Memory B cell (primary cell): Measurements from ENCODE around the gene MCTP2.
"Not testable (repeated sequence)": the region's sequence is repeated elsewhere in the genome, so short reads cannot be mapped to it uniquely, and the experiment has no call there.

Experiments
- ATAC-seq: fragments of 150-1000 bp; cut with Tn5 transposase; 2 replicates; pipeline ENCODE4 v1.10.0; 2021; ENCODE audit warnings: low read depth, mild to moderate bottlenecking, moderate library complexity
- DNase-seq, 2 donors: peaks; one replicate each; pipeline ENCODE4 v3.0.0; 2022; ENCODE audit warnings: low spot score in 2 of 2
- H3K27ac Mint-ChIP-seq: one replicate; pipeline ENCODE4 v1.8.0; 2022; ENCODE audit warnings: mild to moderate bottlenecking, moderate library complexity, mixed read lengths
- H3K27me3 Mint-ChIP-seq: one replicate; pipeline ENCODE4 v1.8.0; 2022; ENCODE audit warnings: mixed read lengths
- H3K36me3 Mint-ChIP-seq: one replicate; pipeline ENCODE4 v1.8.0; 2022; ENCODE audit warnings: mild to moderate bottlenecking, mixed read lengths
- H3K4me1 Mint-ChIP-seq: one replicate; pipeline ENCODE4 v1.8.0; 2022; ENCODE audit warnings: mixed read lengths
- H3K4me3 Mint-ChIP-seq: one replicate; pipeline ENCODE4 v1.8.0; 2022; ENCODE audit warnings: mild to moderate bottlenecking, moderate library complexity, mixed read lengths
- H3K9me3 Mint-ChIP-seq: one replicate; pipeline ENCODE4 v1.8.0; 2022; ENCODE audit warnings: mixed read lengths

MCTP2 gene

DNA sequence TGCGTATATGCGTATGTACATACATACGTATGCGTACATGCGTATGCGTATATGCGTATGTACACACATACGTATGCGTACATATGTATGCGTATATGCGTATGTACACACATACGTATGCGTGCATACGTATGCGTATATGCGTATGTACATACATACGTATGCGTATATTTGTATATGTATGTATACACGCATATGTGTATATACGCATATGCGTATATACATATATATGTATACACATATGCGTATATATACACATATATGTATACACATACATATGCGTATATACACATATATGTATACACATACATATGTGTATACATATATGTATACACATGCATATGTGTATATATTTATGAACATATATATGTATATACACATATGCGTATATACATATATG lies 12.1 kb downstream of the MCTP2 start:
- no peak for ATAC-seq
- Mint-ChIP-seq H3K27me3 (no peaks in the 10 kb centered on the region), H3K27ac (no peak overlapping the region), H3K4me3 (no peak overlapping the region), H3K36me3 (peaks cover 1% of the 10 kb centered on the region), H3K9me3 (no peaks in the 10 kb centered on the region), H3K4me1 (peaks cover 20% of the 10 kb centered on the region)
- DNase-seq = no peak

DNA sequence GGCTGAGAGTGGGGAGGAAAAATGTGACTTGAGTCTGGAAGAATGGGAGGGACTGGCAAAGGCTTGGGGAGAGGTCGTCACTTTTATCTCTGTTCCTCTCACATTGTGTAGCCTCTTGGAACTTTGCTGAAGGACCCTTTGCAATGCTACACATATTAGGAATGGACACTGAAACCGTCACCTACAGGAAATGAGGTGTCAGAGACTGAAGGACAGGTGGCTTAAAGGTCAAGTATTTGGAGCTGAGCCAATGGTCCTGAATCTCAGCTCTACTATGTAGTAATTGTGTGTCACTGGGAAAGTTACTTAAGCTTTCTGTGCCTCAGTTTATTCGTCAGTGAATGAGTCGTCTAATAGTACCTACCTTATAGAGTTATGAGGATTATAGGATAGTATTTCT lies 14.7 kb downstream of the MCTP2 start:
- peaks cover 16% of the 10 kb centered on the region for H3K4me1 Mint-ChIP-seq

DNA sequence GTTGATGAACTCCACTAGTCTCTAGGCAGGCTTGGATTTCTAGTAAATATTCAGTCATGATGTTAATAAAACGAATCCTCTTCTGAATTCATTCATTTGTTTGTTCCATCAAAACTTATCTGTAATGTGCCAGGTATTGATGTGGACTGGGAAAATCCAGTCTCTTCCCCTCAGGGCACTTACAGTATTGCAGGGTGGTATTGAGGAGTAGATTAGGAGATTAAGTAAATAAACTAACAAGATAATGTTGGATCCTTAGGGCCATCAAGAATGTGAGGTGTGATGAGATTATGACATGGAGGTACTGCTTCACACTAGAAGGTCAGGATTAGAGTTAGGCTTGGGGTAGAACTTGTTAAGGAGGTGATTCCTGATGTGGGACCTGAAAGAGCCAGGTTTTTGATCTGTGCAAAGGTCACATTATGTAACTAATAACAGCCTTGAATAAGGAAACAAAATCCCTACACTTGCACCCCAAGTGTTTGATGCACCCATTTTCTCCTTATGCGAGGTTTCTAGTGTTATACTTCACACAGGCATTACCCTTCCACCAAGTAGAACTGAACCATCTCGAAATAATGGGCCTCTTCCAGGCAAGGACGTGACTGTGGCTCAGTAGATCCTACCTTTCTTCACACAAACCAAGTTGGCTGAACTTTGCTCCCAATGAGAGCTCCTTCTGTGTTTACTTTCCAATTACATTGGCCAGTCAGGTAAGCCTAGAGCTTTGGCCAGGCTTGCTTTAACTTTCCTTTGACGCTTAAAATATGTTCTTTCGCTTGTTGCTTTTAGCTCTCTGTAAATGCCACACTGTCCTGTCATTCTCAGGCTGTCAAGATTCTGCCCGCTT lies 16.7 kb downstream of the MCTP2 start:
- H3K27me3 Mint-ChIP-seq = no peaks in the 10 kb centered on the region
- no peak overlapping the region for H3K4me3 Mint-ChIP-seq
- no peak for DNase-seq
- peaks cover 5% of the 10 kb centered on the region for H3K36me3 Mint-ChIP-seq
- H3K9me3 Mint-ChIP-seq = no peaks in the 10 kb centered on the region
- peaks cover 24% of the 10 kb centered on the region for H3K4me1 Mint-ChIP-seq
- ATAC-seq = no peak
- no peak overlapping the region for H3K27ac Mint-ChIP-seq

More for the DNA sequence above, 14.7 kb downstream of the MCTP2 start:
- Mint-ChIP-seq H3K4me3 (no peak overlapping the region), H3K9me3 (no peaks in the 10 kb centered on the region), H3K27me3 (no peaks in the 10 kb centered on the region), H3K27ac (no peak overlapping the region), H3K36me3 (peaks cover 2% of the 10 kb centered on the region)
- ATAC-seq (no peak), DNase-seq (no peak)

DNA sequence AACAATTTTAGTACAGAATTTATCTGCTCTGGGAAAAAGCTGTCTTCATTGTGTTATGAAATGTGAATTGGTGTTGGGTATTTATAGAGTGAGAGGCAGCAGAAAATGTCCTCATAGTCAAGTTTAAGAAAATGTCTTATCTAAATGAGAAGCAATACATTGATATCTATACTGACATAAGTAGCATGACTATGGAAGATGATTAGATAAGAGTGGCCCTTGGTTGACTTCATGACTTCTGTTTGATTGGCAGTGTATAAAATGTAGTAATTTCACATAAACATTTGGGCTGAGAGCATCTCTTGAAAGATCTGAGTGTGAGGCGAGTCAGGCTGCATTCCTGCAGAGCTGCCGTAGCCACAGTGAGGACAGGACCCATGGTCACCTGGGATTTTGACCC lies 19.4 kb downstream of the MCTP2 start:
- H3K9me3 Mint-ChIP-seq = no peaks in the 10 kb centered on the region
- no peak for DNase-seq
- no peaks in the 10 kb centered on the region for H3K27me3 Mint-ChIP-seq
- H3K4me1 Mint-ChIP-seq = peaks cover 40% of the 10 kb centered on the region
- no peak for ATAC-seq
- no peak overlapping the region for H3K4me3 Mint-ChIP-seq
- H3K36me3 Mint-ChIP-seq = peaks cover 5% of the 10 kb centered on the region
- H3K27ac Mint-ChIP-seq = no peak overlapping the region

DNA sequence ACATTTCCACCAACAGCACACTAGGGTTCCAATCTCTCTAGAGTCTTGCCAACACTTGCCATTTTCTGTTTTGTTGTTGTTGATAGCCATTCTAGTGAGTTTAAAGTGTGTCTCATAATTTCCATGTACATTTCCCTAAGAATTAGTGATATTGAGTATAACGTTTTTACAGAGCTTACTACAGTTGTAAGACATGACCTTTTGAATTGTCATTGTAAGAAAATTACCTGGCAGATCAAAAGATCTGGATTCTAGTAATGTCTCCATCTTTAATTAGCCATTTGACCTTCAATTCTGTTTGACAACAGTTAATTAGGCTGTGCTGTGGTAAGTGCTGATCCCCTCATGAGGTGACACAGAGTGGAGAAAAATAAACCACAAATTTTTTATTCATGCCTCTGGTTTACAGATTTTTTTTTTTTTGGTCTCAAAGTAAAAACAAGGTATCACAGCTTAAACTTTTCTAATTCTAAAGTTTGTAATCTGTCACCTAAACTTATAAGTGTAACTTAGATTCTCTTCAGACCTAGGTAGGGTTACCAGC lies 20.9 kb downstream of the MCTP2 start:
- ATAC-seq = no peak
- Mint-ChIP-seq H3K27ac (no peak overlapping the region), H3K36me3 (peaks cover 5% of the 10 kb centered on the region), H3K4me1 (peaks cover 47% of the 10 kb centered on the region), H3K9me3 (no peaks in the 10 kb centered on the region), H3K4me3 (no peak overlapping the region), H3K27me3 (no peaks in the 10 kb centered on the region)
- no peak for DNase-seq

DNA sequence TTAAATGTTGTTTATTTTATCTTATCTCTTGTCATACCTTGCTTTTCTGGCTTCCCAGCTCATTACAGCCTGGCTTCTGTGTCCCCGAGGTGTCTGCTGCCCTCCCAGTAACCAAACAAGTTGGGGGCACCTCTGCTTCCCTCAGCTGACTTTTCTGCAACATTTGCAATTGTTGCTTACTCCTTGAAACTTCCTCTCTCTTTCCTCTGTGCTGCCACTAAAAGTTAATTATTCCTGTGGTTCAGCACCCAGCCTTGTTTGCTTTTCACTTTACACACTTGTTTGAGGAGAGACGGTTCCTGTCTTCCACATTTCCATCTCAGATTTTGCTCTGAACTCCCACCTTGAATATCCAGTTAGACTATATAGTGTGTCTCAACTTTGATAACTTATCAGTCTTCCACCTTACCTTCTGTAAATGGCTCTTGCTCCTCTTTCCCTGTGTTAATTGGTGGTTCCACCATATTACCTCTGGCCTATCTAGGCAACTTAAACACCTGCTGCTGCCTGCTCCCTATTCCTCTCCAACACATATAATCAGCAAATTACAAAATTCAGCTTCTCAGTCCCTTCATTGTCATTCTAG lies 21.6 kb downstream of the MCTP2 start:
- no peaks in the 10 kb centered on the region for H3K9me3 Mint-ChIP-seq
- peaks cover 43% of the 10 kb centered on the region for H3K4me1 Mint-ChIP-seq
- peak overlapping the region; percentile 25 for H3K27ac Mint-ChIP-seq
- H3K4me3 Mint-ChIP-seq = no peak overlapping the region
- no peaks in the 10 kb centered on the region for H3K27me3 Mint-ChIP-seq
- no peak for ATAC-seq
- H3K36me3 Mint-ChIP-seq = peaks cover 5% of the 10 kb centered on the region
- DNase-seq = no peak

DNA sequence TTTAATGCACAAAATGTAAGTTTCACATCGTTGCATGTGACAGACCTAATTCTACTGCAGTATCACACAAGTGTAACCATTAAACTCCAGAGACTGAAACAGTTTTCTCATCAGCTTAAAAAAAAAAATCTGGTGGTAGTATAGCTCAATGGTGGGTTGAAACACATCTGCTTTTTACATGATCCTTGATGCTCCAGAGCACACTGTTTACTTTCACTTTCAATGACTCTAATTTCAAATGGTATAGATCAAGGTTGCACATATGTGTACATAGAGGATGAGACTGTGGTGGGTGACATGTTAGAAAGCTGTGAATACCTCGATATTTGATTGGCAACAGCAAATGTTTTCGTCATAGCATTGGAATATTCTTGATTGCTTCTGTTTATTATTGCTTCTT lies 22.4 kb downstream of the MCTP2 start:
- Mint-ChIP-seq H3K27me3 (no peaks in the 10 kb centered on the region), H3K4me1 (peaks cover 47% of the 10 kb centered on the region), H3K4me3 (peak overlapping the region; percentile 15), H3K27ac (peak overlapping the region; percentile 25), H3K36me3 (peaks cover 3% of the 10 kb centered on the region), H3K9me3 (no peaks in the 10 kb centered on the region)
- DNase-seq (no peak), ATAC-seq (peak; percentile 48)

DNA sequence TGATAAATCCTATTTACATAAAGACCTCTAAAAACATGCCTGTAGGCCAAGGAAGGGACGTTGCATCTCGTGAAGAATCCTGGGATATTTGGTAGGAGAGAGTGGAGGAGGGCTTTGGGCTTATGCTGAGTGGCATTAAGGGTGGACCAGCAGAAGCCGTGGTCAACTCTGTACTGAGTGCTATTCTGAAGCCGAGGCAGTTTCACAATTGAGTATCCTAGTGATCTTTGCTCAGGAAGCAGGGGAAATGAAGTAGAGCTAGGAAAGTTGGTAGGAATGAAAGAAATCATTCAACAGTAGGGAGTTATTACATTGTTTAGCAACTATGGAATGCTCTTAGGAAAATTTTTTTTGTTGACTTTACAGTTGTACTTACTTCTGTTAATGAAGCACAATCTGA lies 24.2 kb downstream of the MCTP2 start:
- ATAC-seq = no peak
- H3K4me1 Mint-ChIP-seq = peaks cover 61% of the 10 kb centered on the region
- H3K9me3 Mint-ChIP-seq = no peaks in the 10 kb centered on the region
- H3K27ac Mint-ChIP-seq = peak overlapping the region; percentile 43
- H3K4me3 Mint-ChIP-seq = no peak overlapping the region
- H3K36me3 Mint-ChIP-seq = peaks cover 3% of the 10 kb centered on the region
- no peak for DNase-seq
- no peaks in the 10 kb centered on the region for H3K27me3 Mint-ChIP-seq

DNA sequence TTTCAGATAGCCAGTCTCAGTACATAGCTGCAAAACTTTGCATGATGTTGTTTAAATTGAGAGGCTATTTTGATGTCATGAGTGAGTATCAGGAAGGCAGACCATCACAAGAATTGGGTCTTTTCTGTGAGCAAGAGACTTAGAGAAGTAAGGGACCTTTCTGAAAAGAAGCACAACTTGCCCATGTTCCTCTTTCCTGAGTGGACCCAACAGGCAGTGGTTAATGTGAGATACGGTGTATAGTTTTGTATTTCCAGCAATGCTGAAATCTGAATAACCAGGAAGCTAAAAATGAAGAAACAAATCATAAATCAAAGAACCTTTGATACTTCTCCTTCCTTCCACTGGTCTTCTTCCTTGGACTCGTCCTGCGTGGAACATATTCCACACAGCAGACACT lies 25.1 kb downstream of the MCTP2 start:
- Mint-ChIP-seq H3K4me3 (no peak overlapping the region), H3K4me1 (peaks cover 64% of the 10 kb centered on the region), H3K36me3 (peaks cover 5% of the 10 kb centered on the region), H3K27ac (peak overlapping the region; percentile 49), H3K27me3 (no peaks in the 10 kb centered on the region), H3K9me3 (no peaks in the 10 kb centered on the region)
- no peak for DNase-seq
- no peak for ATAC-seq

DNA sequence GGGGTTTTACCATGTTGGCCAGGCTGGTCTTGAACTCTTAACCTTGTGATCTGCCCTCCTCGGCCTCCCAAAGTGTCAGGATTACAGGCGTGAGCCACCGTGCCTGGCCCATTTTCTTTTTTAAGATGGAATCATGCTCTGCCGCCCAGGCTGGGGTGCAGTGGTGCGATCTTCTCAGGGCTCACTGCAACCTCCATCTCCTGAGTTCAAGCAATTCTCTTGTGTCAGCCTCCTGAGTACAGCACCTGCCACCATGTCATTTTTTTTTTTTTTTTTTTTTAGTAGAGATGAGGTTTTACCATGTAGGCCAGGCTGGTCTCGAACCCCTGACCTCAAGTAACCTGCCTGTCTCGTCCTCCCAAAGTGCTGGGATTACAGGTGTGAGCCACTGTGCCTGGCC lies 26.4 kb downstream of the MCTP2 start:
- not testable (repeated sequence) for H3K9me3 Mint-ChIP-seq, ATAC-seq, H3K27me3 Mint-ChIP-seq, DNase-seq, H3K36me3 Mint-ChIP-seq
- H3K4me3 Mint-ChIP-seq = peak overlapping the region; percentile 54
- H3K4me1 Mint-ChIP-seq = peaks cover 59% of the 10 kb centered on the region
- H3K27ac Mint-ChIP-seq = peak overlapping the region; percentile 68

DNA sequence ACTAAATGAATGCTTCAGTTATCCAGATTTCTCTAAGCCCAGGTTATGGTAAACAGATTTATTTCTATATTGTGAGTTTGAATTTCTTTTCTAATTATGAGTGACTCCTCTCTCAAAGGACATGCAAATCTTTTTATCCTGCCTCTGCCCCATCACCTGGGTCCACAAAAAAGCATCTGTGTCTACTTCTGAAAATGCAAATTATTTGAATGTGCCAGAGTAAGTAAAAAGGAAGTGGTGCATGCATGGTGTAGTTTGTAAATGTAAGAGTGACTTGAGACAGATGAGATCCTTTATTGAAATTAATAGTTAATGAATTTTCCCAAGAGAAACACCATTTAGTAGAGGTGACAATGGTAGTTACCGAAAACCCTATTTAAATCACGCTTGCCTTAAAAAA lies 26.9 kb downstream of the MCTP2 start:
- Mint-ChIP-seq H3K27me3 (no peaks in the 10 kb centered on the region), H3K4me3 (peak overlapping the region; percentile 12), H3K9me3 (no peaks in the 10 kb centered on the region), H3K27ac (peak overlapping the region; percentile 68), H3K4me1 (peaks cover 59% of the 10 kb centered on the region), H3K36me3 (peaks cover 2% of the 10 kb centered on the region)
- DNase-seq (peak in 1 of 2 donors; percentile 58), ATAC-seq (peak; percentile 88)

DNA sequence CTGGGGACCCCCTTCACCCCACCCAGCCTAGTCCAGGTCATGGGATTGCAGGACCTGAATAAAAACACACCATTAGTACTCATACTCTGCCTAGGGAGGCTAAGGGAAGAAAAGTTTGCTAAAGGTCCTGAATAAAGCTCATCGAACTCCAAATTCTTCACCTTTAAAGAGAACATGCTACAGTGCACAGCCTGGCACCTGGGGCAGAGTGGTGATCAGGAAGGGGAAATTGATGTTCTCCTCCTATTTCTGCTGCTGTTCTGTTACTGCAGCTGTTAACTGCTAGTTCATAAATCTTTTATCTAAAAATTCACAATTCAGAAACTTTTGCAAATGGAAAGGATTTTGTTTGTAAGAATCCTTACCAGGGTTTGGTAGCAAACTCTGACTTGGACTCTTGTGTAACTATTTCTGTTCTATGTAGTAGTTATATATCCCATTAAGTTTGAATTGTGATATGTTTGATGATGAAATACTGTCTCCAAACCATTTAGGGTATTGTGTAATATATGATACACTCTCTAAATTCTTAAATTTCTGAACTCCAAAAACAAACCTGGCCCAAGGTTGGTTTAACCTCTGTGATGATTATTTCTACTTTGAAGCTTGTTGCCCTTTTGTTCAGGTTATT lies 27.9 kb downstream of the MCTP2 start:
- ATAC-seq (peak; percentile 19), DNase-seq (no peak)
- H3K4me3 Mint-ChIP-seq = peak overlapping the region; percentile 64
- peaks cover 60% of the 10 kb centered on the region for H3K4me1 Mint-ChIP-seq
- peaks cover 2% of the 10 kb centered on the region for H3K36me3 Mint-ChIP-seq
- H3K27ac Mint-ChIP-seq = peak overlapping the region; percentile 68
- H3K27me3 Mint-ChIP-seq = no peaks in the 10 kb centered on the region
- H3K9me3 Mint-ChIP-seq = no peaks in the 10 kb centered on the region

DNA sequence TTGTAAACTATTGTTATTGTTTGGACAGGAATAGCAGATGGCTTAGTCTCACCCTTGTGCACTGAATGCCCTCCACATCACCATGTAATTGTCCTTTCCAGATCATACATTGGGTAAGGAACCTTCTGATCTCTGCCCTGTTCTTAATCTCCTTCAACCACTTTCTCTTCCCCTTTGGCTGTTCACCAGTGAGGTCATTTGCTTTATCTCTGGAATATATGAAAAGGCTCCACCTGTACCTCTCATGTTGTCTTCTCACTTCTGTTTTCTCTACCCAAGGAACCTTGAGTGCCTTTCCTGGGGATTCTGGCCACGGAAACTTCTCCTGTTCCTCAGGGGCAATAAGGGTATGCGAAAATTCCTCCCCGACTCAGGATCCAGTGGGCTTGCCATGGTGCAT lies 28.5 kb downstream of the MCTP2 start:
- DNase-seq (no peak), ATAC-seq (peak; percentile 37)
- H3K27ac Mint-ChIP-seq = peak overlapping the region; percentile 68
- peaks cover 57% of the 10 kb centered on the region for H3K4me1 Mint-ChIP-seq
- no peaks in the 10 kb centered on the region for H3K9me3 Mint-ChIP-seq
- H3K27me3 Mint-ChIP-seq = no peaks in the 10 kb centered on the region
- peak overlapping the region; percentile 21 for H3K4me3 Mint-ChIP-seq
- H3K36me3 Mint-ChIP-seq = peaks cover 2% of the 10 kb centered on the region

DNA sequence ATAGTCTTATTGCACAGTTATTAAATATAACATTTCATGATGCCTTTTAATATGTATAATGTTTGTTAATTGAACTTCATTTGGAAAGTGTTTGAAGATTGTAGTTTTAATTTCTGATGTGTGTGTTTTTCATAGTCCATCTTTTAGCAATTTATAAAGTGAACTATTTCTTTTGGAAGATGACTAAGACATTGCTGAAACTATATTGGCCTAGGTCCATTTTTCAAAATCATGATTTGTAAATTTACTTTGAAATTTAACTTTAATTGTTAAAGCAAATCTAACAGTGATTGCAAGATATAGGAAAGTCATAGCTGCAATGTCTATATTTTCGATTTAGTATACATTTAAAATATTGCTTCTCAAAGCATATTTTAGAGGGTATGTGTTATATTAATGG lies 30.8 kb downstream of the MCTP2 start:
- H3K4me3 Mint-ChIP-seq = no peak overlapping the region

More for the DNA sequence above, 30.8 kb downstream of the MCTP2 start:
- Mint-ChIP-seq H3K9me3 (no peaks in the 10 kb centered on the region), H3K4me1 (peaks cover 52% of the 10 kb centered on the region), H3K36me3 (peaks cover 2% of the 10 kb centered on the region), H3K27ac (no peak overlapping the region), H3K27me3 (no peaks in the 10 kb centered on the region)
- ATAC-seq (no peak), DNase-seq (no peak)
